ENCODE data around the gene GSTA4. TPM values are rescaled to one million over a fixed set of nuclear protein-coding genes. Genes with fewer than 3 reads are reported as not detected.
"Not testable (repeated sequence)": the region's sequence is repeated elsewhere in the genome, so short reads cannot be mapped to it uniquely, and the experiment has no call there.

GSTA4 gene
- total RNA-seq (under 1 TPM; 0.35 to 0.85 (median 0.65) TPM), total RNA-seq (0.05 to 6.9 (median 0.37) reads per million in 29 experiments)
- total RNA-seq (2013) = 2.7 TPM

GRCh38 chr6:52995089-52995912 lies at the start of gene GSTA4:
Gene GSTA4 (minus strand): TSS chr6:52995284. CDS start chr6:52994243, 1,041 bp downstream.
- DNase-seq (peak; percentile 71 to 94 (median 84)), ATAC-seq (replicated peaks in 1 of 4) (peak; percentile 93 to 98 (median 96))
- Histone ChIP-seq H3K4me3 (ENCODE audit: control insufficient read depth in 1 of 2, extremely low read depth in 1 of 2, low read length in 1 of 2) (peak within 1 kb of the TSS; percentile 76 to 83), H3K27ac (ENCODE audit: low read length) (peak within 1 kb of the TSS; percentile 99), H3K4me1 (ENCODE audit: control insufficient read depth in 1 of 2, extremely low read depth in 1 of 2, insufficient read depth in 2 of 2, low read length in 2 of 2) (peaks cover 0 to 14% of the 10 kb centered on the region in 2 experiments)
- H3K4me3 Mint-ChIP-seq = peak within 1 kb of the TSS; percentile 83 to 96 (median 95)
- POLR2A ChIA-PET = interaction anchor here in 1 of 2 donors (1.4 kb wide), 1 partner anchor 11 kb away, joined by 7 read pairs; no protein-coding TSS in a partner anchor
- H3K36me3 Mint-ChIP-seq; H3K9me3 Mint-ChIP-seq; H3K9me3 ChIP-seq; H3K27me3 ChIP-seq (replicated peaks in 1 of 2; ENCODE audit: control insufficient read depth in 2 of 2, extremely low read depth in 1 of 2, insufficient read depth in 2 of 2, low read length in 1 of 2); H3K27me3 Mint-ChIP-seq; H3K36me3 ChIP-seq (ENCODE audit: control insufficient read depth in 2 of 2, extremely low read depth in 1 of 2, insufficient read depth in 1 of 2, low read length in 1 of 2): not testable (repeated sequence)
- H3K27ac Mint-ChIP-seq = peak within 1 kb of the TSS; percentile 97 to 100
- peaks cover 14 to 33% (median 30%) of the 10 kb centered on the region in 3 donors for H3K4me1 Mint-ChIP-seq
- CTCF ChIA-PET = interaction anchor here in 1 of 2 donors (1.0 to 2.5 kb wide), 6 partner anchors 11 to 656 kb away, joined by 3 to 17 read pairs (median 4); partner anchors contain the start of gene FBXO9
- WGBS (ENCODE audit: insufficient coverage) = 0% methylated on average over 19 of the region's 41 CpGs

GRCh38 chr6:53044572-53044971 lies 49.5 kb upstream of the GSTA4 start:
- DNase-seq (no peak), ATAC-seq (replicated peaks in 1 of 4) (no peak)
- no CpG with 5 or more reads among the region's 4 CpGs for WGBS (ENCODE audit: insufficient coverage)
- Mint-ChIP-seq H3K4me1 (peaks cover 24 to 35% (median 27%) of the 10 kb centered on the region in 3 donors), H3K36me3 (peaks cover 22% of the 10 kb centered on the region), H3K9me3 (no peaks in the 10 kb centered on the region), H3K27ac (no peak overlapping the region), H3K27me3 (no peaks in the 10 kb centered on the region), H3K4me3 (no peak overlapping the region)
- ChIA-PET CTCF (no interaction called here), POLR2A (no interaction called here)
- Histone ChIP-seq H3K4me1 (ENCODE audit: control insufficient read depth in 1 of 2, extremely low read depth in 1 of 2, insufficient read depth in 2 of 2, low read length in 2 of 2) (peaks cover 7 to 10% of the 10 kb centered on the region in 2 experiments), H3K36me3 (ENCODE audit: control insufficient read depth in 2 of 2, extremely low read depth in 1 of 2, insufficient read depth in 1 of 2, low read length in 1 of 2) (peaks cover 2 to 16% of the 10 kb centered on the region in 2 donors), H3K4me3 (ENCODE audit: control insufficient read depth in 1 of 2, extremely low read depth in 1 of 2, low read length in 1 of 2) (no peak overlapping the region), H3K9me3 (no peaks in the 10 kb centered on the region), H3K27me3 (replicated peaks in 1 of 2; ENCODE audit: control insufficient read depth in 2 of 2, extremely low read depth in 1 of 2, insufficient read depth in 2 of 2, low read length in 1 of 2) (no peaks in the 10 kb centered on the region), H3K27ac (ENCODE audit: low read length) (no peak overlapping the region)

GRCh38 chr6:53044071-53044470 lies 49.0 kb upstream of the GSTA4 start:
- Mint-ChIP-seq H3K9me3 (no peaks in the 10 kb centered on the region), H3K36me3 (peaks cover 27% of the 10 kb centered on the region), H3K27me3 (no peaks in the 10 kb centered on the region), H3K4me1 (peaks cover 19 to 35% (median 22%) of the 10 kb centered on the region in 3 donors), H3K4me3 (no peak overlapping the region), H3K27ac (no peak overlapping the region)
- WGBS (ENCODE audit: insufficient coverage) = 93% methylated on average over 4 of the region's 4 CpGs
- Histone ChIP-seq H3K27me3 (replicated peaks in 1 of 2; ENCODE audit: control insufficient read depth in 2 of 2, extremely low read depth in 1 of 2, insufficient read depth in 2 of 2, low read length in 1 of 2) (no peaks in the 10 kb centered on the region), H3K4me1 (ENCODE audit: control insufficient read depth in 1 of 2, extremely low read depth in 1 of 2, insufficient read depth in 2 of 2, low read length in 2 of 2) (peaks cover 7 to 10% of the 10 kb centered on the region in 2 experiments), H3K27ac (ENCODE audit: low read length) (no peak overlapping the region), H3K4me3 (ENCODE audit: control insufficient read depth in 1 of 2, extremely low read depth in 1 of 2, low read length in 1 of 2) (no peak overlapping the region), H3K9me3 (no peaks in the 10 kb centered on the region), H3K36me3 (ENCODE audit: control insufficient read depth in 2 of 2, extremely low read depth in 1 of 2, insufficient read depth in 1 of 2, low read length in 1 of 2) (peaks cover 2 to 21% of the 10 kb centered on the region in 2 donors)
- ChIA-PET POLR2A (no interaction called here), CTCF (interaction anchor here (0.7 kb wide), 2 partner anchors 58 to 520 kb away, joined by 3 read pairs; no protein-coding TSS in a partner anchor)
- no peak for DNase-seq
- ATAC-seq (replicated peaks in 1 of 4) = no peak

GRCh38 chr6:53043581-53043980 lies 48.5 kb upstream of the GSTA4 start:
- H3K36me3 Mint-ChIP-seq = peaks cover 32% of the 10 kb centered on the region
- DNase-seq (no peak), ATAC-seq (replicated peaks in 1 of 4) (no peak)
- peaks cover 4 to 21% of the 10 kb centered on the region in 2 donors for H3K36me3 ChIP-seq (ENCODE audit: control insufficient read depth in 2 of 2, extremely low read depth in 1 of 2, insufficient read depth in 1 of 2, low read length in 1 of 2)
- no peak overlapping the region for H3K27ac ChIP-seq (ENCODE audit: low read length)
- no peak overlapping the region for H3K4me3 Mint-ChIP-seq
- no peaks in the 10 kb centered on the region for H3K27me3 Mint-ChIP-seq
- H3K4me1 Mint-ChIP-seq = peaks cover 14 to 35% (median 17%) of the 10 kb centered on the region in 3 donors
- H3K4me3 ChIP-seq (ENCODE audit: control insufficient read depth in 1 of 2, extremely low read depth in 1 of 2, low read length in 1 of 2) = no peak overlapping the region
- no peak overlapping the region for H3K27ac Mint-ChIP-seq
- POLR2A ChIA-PET = no interaction called here
- no peaks in the 10 kb centered on the region for H3K27me3 ChIP-seq (replicated peaks in 1 of 2; ENCODE audit: control insufficient read depth in 2 of 2, extremely low read depth in 1 of 2, insufficient read depth in 2 of 2, low read length in 1 of 2)
- H3K9me3 Mint-ChIP-seq = no peaks in the 10 kb centered on the region
- CTCF ChIA-PET = interaction anchor here (0.7 kb wide), 3 partner anchors 58 to 521 kb away, joined by 3 read pairs; no protein-coding TSS in a partner anchor
- H3K4me1 ChIP-seq (ENCODE audit: control insufficient read depth in 1 of 2, extremely low read depth in 1 of 2, insufficient read depth in 2 of 2, low read length in 2 of 2) = peaks cover 4 to 7% of the 10 kb centered on the region in 2 experiments
- H3K9me3 ChIP-seq = no peaks in the 10 kb centered on the region

GRCh38 chr6:53042112-53042511 lies 47.0 kb upstream of the GSTA4 start:
- CTCF ChIA-PET = interaction anchor here in 1 of 2 donors (0.6 kb wide), 1 partner anchor 38 kb away, joined by 3 read pairs; no protein-coding TSS in a partner anchor
- no peak overlapping the region for H3K27ac ChIP-seq (ENCODE audit: low read length)
- peaks cover 40% of the 10 kb centered on the region for H3K36me3 Mint-ChIP-seq
- H3K27ac Mint-ChIP-seq = no peak overlapping the region
- peaks cover 6 to 21% of the 10 kb centered on the region in 2 donors for H3K36me3 ChIP-seq (ENCODE audit: control insufficient read depth in 2 of 2, extremely low read depth in 1 of 2, insufficient read depth in 1 of 2, low read length in 1 of 2)
- H3K9me3 Mint-ChIP-seq = no peaks in the 10 kb centered on the region
- POLR2A ChIA-PET = interaction anchor here in 1 of 2 donors (0.5 kb wide), 1 partner anchor 14 kb away, joined by 3 read pairs; no protein-coding TSS in a partner anchor
- no CpG with 5 or more reads among the region's 4 CpGs for WGBS (ENCODE audit: insufficient coverage)
- peaks cover 2 to 23% (median 5%) of the 10 kb centered on the region in 3 donors for H3K4me1 Mint-ChIP-seq
- no peaks in the 10 kb centered on the region for H3K9me3 ChIP-seq
- H3K4me3 Mint-ChIP-seq = no peak overlapping the region
- no peaks in the 10 kb centered on the region for H3K4me1 ChIP-seq (ENCODE audit: control insufficient read depth in 1 of 2, extremely low read depth in 1 of 2, insufficient read depth in 2 of 2, low read length in 2 of 2)
- ATAC-seq (replicated peaks in 1 of 4) (no peak), DNase-seq (no peak)
- H3K27me3 Mint-ChIP-seq = no peaks in the 10 kb centered on the region
- H3K27me3 ChIP-seq (replicated peaks in 1 of 2; ENCODE audit: control insufficient read depth in 2 of 2, extremely low read depth in 1 of 2, insufficient read depth in 2 of 2, low read length in 1 of 2) = no peaks in the 10 kb centered on the region
- no peak overlapping the region for H3K4me3 ChIP-seq (ENCODE audit: control insufficient read depth in 1 of 2, extremely low read depth in 1 of 2, low read length in 1 of 2)

GRCh38 chr6:53041356-53041755 lies 46.3 kb upstream of the GSTA4 start:
- H3K4me3 Mint-ChIP-seq = no peak overlapping the region
- H3K27ac Mint-ChIP-seq = no peak overlapping the region
- H3K9me3 Mint-ChIP-seq = no peaks in the 10 kb centered on the region
- H3K9me3 ChIP-seq = no peaks in the 10 kb centered on the region
- H3K4me3 ChIP-seq (ENCODE audit: control insufficient read depth in 1 of 2, extremely low read depth in 1 of 2, low read length in 1 of 2) = no peak overlapping the region
- CTCF ChIA-PET = no interaction called here
- WGBS (ENCODE audit: insufficient coverage) = 92% methylated on average over 1 of the region's 4 CpGs
- H3K27ac ChIP-seq (ENCODE audit: low read length) = no peak overlapping the region
- POLR2A ChIA-PET = no interaction called here
- no peak for DNase-seq
- no peak for ATAC-seq (replicated peaks in 1 of 4)
- peaks cover 6 to 23% of the 10 kb centered on the region in 2 donors for H3K36me3 ChIP-seq (ENCODE audit: control insufficient read depth in 2 of 2, extremely low read depth in 1 of 2, insufficient read depth in 1 of 2, low read length in 1 of 2)
- H3K36me3 Mint-ChIP-seq = peaks cover 44% of the 10 kb centered on the region
- no peaks in the 10 kb centered on the region for H3K27me3 ChIP-seq (replicated peaks in 1 of 2; ENCODE audit: control insufficient read depth in 2 of 2, extremely low read depth in 1 of 2, insufficient read depth in 2 of 2, low read length in 1 of 2)
- peaks cover 0 to 23% (median 5%) of the 10 kb centered on the region in 3 donors for H3K4me1 Mint-ChIP-seq
- H3K4me1 ChIP-seq (ENCODE audit: control insufficient read depth in 1 of 2, extremely low read depth in 1 of 2, insufficient read depth in 2 of 2, low read length in 2 of 2) = no peaks in the 10 kb centered on the region
- H3K27me3 Mint-ChIP-seq = no peaks in the 10 kb centered on the region

All from T-cell (primary cell).